ENCODE measurements around the gene CHMP6.

DNA sequence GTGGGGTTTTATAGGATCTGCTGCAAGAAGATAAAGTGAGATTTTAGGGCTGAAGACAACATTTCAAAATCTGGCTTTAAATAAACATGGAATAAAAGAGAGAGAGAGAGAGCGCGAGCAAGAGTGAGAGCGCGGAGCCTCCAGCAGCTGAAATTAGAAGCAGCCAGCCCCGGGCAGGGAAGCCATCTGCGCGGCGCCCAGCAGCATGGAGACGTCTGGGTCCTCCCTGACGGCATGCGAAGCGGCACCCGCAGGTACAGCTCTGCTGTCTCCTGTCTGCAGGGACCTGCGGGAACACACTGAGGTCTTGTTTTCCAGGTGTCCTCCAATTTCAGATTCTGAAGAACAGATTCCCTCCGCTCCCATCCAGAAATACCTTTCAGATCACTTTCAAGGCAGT is 35.4 kb downstream of the CHMP6 start:
- TF ChIP-seq CTCF (IDR thresholded peaks at IDR 0.05; ENCODE audit: low read depth, low read length) (no peak), POLR2A (IDR thresholded peaks at IDR 0.05; ENCODE audit: extremely low read depth, insufficient read length) (no peak)

Data from NB4 (cell line).